ENCODE results near the gene NPS. TPM values are rescaled to one million over a fixed set of nuclear protein-coding genes. Genes with fewer than 3 reads are reported as not detected.

Gene NPS
- total RNA-seq, 1 donor from 2014 or later, result not detected

Other genes starting within 250 kb of the NPS start
- not detected for gene FOXI2, start 187.9 kb downstream of the NPS start, total RNA-seq